HCT116 (cell line): Measurements from ENCODE around the gene ACP6.

ENCODE experiments used
- CBX3 ChIP-seq: IDR thresholded peaks from 2 replicates; pipeline ENCODE4 v1.6.1; 2012; ENCODE audit warnings: low read depth
- CEBPB ChIP-seq: IDR thresholded peaks from 2 replicates; pipeline ENCODE4 v1.6.1; 2012; ENCODE audit warnings: low read depth
- ELF1 ChIP-seq: IDR thresholded peaks from 2 replicates; pipeline ENCODE4 v1.6.1; 2012; ENCODE audit warnings: low read depth, borderline replicate concordance
- EZH2phosphoT487 ChIP-seq: fragments of 200-600 bp; IDR thresholded peaks from 2 replicates; pipeline ENCODE4 v1.6.1; 2018; ENCODE audit warnings: antibody characterized with exemption, borderline replicate concordance
- POLR2A ChIP-seq: IDR thresholded peaks from 2 replicates; pipeline ENCODE4 v1.7.0; 2011; ENCODE audit warnings: borderline replicate concordance; ENCODE audit not compliant: insufficient read depth, insufficient read length; ENCODE audit errors: extremely low read depth
- POLR2AphosphoS5 ChIP-seq: IDR thresholded peaks from 2 replicates; pipeline ENCODE4 v1.6.1; 2011; ENCODE audit warnings: mild to moderate bottlenecking, low read depth, low read length, moderate library complexity
- TCF7L2 ChIP-seq: IDR thresholded peaks from 2 replicates; pipeline ENCODE4 v1.7.0; 2011; ENCODE audit warnings: borderline replicate concordance, inconsistent platforms; ENCODE audit not compliant: insufficient read depth, insufficient read length; ENCODE audit errors: extremely low read depth
- TF ChIP-seq, protein P1 (sequence below), 3 experiments: fragments of 200-600 bp in 1 of 3; sonication (generic) in 1 of 3; IDR thresholded peaks in 2 of 3; conservative IDR thresholded peaks in 1 of 3; 2 replicates each; pipeline ENCODE4 v1.5.1; 2012 to 2017; ENCODE audit warnings: low read depth in 2 of 3, low read length in 2 of 3, antibody characterized with exemption in 1 of 3, borderline replicate concordance in 1 of 3, control low read depth in 1 of 3, mild to moderate bottlenecking in 1 of 3, mixed read lengths in 1 of 3, mixed run types in 1 of 3, moderate library complexity in 1 of 3; ENCODE audit not compliant: insufficient read depth in 1 of 3
- TF ChIP-seq, protein P2 (sequence below): IDR thresholded peaks from 2 replicates; pipeline ENCODE4 v1.6.1; 2011; ENCODE audit warnings: mild to moderate bottlenecking, low read length, moderate library complexity; ENCODE audit not compliant: insufficient replicate concordance; ENCODE audit errors: extremely low read depth
- TF ChIP-seq, protein P3 (sequence below): IDR thresholded peaks from 2 replicates; pipeline ENCODE4 v1.6.1; 2012

DNA sequence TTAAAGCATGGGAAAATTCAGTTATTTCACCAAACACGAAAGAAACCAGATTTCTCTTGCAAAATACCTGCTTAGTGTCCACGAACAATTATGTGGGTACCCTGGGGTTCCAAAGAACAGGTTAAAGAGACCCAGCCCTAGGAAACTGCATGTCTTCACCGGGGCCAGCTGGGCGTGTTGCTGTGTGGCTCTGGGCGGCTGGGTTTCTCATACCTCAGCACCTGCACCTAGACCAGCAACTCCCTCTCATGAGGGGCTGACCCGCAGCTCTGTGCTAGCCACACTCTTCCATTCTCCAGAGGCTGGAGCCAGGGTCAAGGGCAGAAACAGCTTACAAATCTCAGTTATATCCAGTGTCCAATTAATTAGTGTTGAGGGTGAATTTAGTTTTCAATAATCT, 40.3 kb downstream of the ACP6 start:
- TF ChIP-seq POLR2A (no peak), ELF1 (no peak), TCF7L2 (no peak), CBX3 (no peak), EZH2phosphoT487 (no peak), CEBPB (no peak), POLR2AphosphoS5 (no peak)
- TF ChIP-seq, protein P1, sequence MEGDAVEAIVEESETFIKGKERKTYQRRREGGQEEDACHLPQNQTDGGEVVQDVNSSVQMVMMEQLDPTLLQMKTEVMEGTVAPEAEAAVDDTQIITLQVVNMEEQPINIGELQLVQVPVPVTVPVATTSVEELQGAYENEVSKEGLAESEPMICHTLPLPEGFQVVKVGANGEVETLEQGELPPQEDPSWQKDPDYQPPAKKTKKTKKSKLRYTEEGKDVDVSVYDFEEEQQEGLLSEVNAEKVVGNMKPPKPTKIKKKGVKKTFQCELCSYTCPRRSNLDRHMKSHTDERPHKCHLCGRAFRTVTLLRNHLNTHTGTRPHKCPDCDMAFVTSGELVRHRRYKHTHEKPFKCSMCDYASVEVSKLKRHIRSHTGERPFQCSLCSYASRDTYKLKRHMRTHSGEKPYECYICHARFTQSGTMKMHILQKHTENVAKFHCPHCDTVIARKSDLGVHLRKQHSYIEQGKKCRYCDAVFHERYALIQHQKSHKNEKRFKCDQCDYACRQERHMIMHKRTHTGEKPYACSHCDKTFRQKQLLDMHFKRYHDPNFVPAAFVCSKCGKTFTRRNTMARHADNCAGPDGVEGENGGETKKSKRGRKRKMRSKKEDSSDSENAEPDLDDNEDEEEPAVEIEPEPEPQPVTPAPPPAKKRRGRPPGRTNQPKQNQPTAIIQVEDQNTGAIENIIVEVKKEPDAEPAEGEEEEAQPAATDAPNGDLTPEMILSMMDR (IDR thresholded peaks at IDR 0.05 in 2 of 3, conservative IDR thresholded peaks at IDR 0.05 in 1 of 3; ENCODE audit: borderline replicate concordance in 1 of 3, insufficient read depth in 1 of 3, low read depth in 2 of 3, low read length in 2 of 3), result no peak
- TF ChIP-seq, protein P2, sequence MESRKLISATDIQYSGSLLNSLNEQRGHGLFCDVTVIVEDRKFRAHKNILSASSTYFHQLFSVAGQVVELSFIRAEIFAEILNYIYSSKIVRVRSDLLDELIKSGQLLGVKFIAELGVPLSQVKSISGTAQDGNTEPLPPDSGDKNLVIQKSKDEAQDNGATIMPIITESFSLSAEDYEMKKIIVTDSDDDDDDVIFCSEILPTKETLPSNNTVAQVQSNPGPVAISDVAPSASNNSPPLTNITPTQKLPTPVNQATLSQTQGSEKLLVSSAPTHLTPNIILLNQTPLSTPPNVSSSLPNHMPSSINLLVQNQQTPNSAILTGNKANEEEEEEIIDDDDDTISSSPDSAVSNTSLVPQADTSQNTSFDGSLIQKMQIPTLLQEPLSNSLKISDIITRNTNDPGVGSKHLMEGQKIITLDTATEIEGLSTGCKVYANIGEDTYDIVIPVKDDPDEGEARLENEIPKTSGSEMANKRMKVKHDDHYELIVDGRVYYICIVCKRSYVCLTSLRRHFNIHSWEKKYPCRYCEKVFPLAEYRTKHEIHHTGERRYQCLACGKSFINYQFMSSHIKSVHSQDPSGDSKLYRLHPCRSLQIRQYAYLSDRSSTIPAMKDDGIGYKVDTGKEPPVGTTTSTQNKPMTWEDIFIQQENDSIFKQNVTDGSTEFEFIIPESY, result no peak
- TF ChIP-seq, protein P3, sequence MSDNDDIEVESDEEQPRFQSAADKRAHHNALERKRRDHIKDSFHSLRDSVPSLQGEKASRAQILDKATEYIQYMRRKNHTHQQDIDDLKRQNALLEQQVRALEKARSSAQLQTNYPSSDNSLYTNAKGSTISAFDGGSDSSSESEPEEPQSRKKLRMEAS, result no peak
